DOHH2 (cell line): Measurements from ENCODE around the gene BNC2.

Source experiments
- H3F3A ChIP-seq: fragments of 200-600 bp; sonication (generic), shearing (Covaris generic); 2 replicates; pipeline ENCODE4 v1.6.0; 2016; ENCODE audit warnings: antibody characterized with exemption, mild to moderate bottlenecking; ENCODE audit not compliant: control insufficient read depth, insufficient read depth
- H3K27ac ChIP-seq: fragments of 200-600 bp; sonication (generic); 2 replicates; pipeline ENCODE4 v1.5.1; 2014; ENCODE audit warnings: low read depth, mild to moderate bottlenecking, low read length, moderate library complexity
- H3K27me3 ChIP-seq: fragments of 200-600 bp; sonication (generic); 2 replicates; pipeline ENCODE4 v1.6.1; 2014; ENCODE audit warnings: mild to moderate bottlenecking, low read length, mixed read lengths; ENCODE audit not compliant: control insufficient read depth
- H3K36me3 ChIP-seq: fragments of 200-600 bp; sonication (generic); 2 replicates; pipeline ENCODE4 v1.6.1; 2014; ENCODE audit warnings: mild to moderate bottlenecking, low read length, moderate library complexity, mixed read lengths; ENCODE audit not compliant: control insufficient read depth
- H3K4me1 ChIP-seq: fragments of 200-600 bp; sonication (generic); 2 replicates; pipeline ENCODE4 v1.6.1; 2014; ENCODE audit warnings: mild to moderate bottlenecking, low read length, mixed read lengths; ENCODE audit not compliant: control insufficient read depth
- H3K4me2 ChIP-seq: fragments of 200-600 bp; sonication (generic); 2 replicates; pipeline ENCODE4 v1.6.0; 2014; ENCODE audit warnings: mild to moderate bottlenecking, low read length, moderate library complexity
- H3K4me3 ChIP-seq: fragments of 200-600 bp; sonication (generic); 2 replicates; pipeline ENCODE4 v1.5.1; 2014; ENCODE audit warnings: mild to moderate bottlenecking, low read length, mixed read lengths
- H3K79me2 ChIP-seq: fragments of 200-600 bp; sonication (generic); 2 replicates; pipeline ENCODE4 v1.6.1; 2014; ENCODE audit warnings: mild to moderate bottlenecking, low read length, mixed read lengths; ENCODE audit not compliant: control insufficient read depth
- H3K9me2 ChIP-seq: fragments of 200-600 bp; sonication (generic); replicated peaks from 2 replicates; pipeline ENCODE4 v1.6.1; 2014; ENCODE audit warnings: mild to moderate bottlenecking, low read length, mixed read lengths; ENCODE audit not compliant: control insufficient read depth
- H3K9me3 ChIP-seq: fragments of 200-600 bp; sonication (generic); 2 replicates; pipeline ENCODE4 v1.6.1; 2014; ENCODE audit warnings: antibody characterized with exemption, low read length, mixed read lengths; ENCODE audit not compliant: control insufficient read depth, insufficient read depth
- H4K20me1 ChIP-seq: fragments of 200-600 bp; sonication (generic); 2 replicates; pipeline ENCODE4 v1.6.0; 2014; ENCODE audit warnings: low read depth, mild to moderate bottlenecking, antibody characterized with exemption, low read length, moderate library complexity; ENCODE audit not compliant: control insufficient read depth, insufficient read depth
- EZH2phosphoT487 ChIP-seq: fragments of 200-600 bp; sonication (generic); IDR thresholded peaks from 2 replicates; pipeline ENCODE4 v1.6.1; 2017; ENCODE audit warnings: borderline replicate concordance, mild to moderate bottlenecking, antibody characterized with exemption, low read length, moderate library complexity, mixed read lengths
- TF ChIP-seq, protein P1 (sequence below): fragments of 200-600 bp; sonication (generic); IDR thresholded peaks from one replicate; pipeline ENCODE4 v1.5.1; 2014; ENCODE audit warnings: antibody characterized with exemption, mild to moderate bottlenecking, low read depth, low read length; ENCODE audit not compliant: poor library complexity, severe bottlenecking

Gene BNC2

GRCh38 chr9:16823906-16824305, 46.6 kb downstream of the BNC2 start:
- Histone ChIP-seq H3K4me1 (no peaks in the 10 kb centered on the region), H3K9me3 (no peaks in the 10 kb centered on the region), H3K9me2 (no peaks in the 10 kb centered on the region), H3K36me3 (no peaks in the 10 kb centered on the region), H3K27ac (no peak overlapping the region), H3K4me3 (no peak overlapping the region), H3K79me2 (no peaks in the 10 kb centered on the region), H3F3A (no peaks in the 10 kb centered on the region), H4K20me1 (no peaks in the 10 kb centered on the region), H3K4me2 (no peak overlapping the region), H3K27me3 (no peaks in the 10 kb centered on the region)
- TF ChIP-seq, protein P1, sequence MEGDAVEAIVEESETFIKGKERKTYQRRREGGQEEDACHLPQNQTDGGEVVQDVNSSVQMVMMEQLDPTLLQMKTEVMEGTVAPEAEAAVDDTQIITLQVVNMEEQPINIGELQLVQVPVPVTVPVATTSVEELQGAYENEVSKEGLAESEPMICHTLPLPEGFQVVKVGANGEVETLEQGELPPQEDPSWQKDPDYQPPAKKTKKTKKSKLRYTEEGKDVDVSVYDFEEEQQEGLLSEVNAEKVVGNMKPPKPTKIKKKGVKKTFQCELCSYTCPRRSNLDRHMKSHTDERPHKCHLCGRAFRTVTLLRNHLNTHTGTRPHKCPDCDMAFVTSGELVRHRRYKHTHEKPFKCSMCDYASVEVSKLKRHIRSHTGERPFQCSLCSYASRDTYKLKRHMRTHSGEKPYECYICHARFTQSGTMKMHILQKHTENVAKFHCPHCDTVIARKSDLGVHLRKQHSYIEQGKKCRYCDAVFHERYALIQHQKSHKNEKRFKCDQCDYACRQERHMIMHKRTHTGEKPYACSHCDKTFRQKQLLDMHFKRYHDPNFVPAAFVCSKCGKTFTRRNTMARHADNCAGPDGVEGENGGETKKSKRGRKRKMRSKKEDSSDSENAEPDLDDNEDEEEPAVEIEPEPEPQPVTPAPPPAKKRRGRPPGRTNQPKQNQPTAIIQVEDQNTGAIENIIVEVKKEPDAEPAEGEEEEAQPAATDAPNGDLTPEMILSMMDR = no peak
- TF ChIP-seq EZH2phosphoT487 = no peak

DNA sequence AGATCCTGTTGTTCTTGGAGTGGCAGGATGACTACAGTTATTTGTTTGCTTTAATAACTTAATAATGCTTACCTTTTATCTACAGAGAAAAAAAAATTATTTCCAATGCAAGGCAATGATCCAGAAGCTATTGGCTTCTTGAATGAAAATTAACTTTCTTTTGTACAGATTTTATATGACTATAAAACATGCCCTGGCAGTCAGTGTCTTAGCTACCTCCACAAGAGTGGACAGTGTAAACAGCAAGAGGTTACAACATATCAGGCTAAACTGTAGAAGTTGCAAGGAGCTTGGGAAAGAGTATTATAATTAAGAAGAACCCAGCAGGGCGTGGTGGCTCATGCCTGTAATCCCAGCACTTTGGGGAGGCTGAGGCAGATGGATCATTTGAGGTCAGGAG, 49.1 kb downstream of the BNC2 start:
- Histone ChIP-seq H3K27ac (no peak overlapping the region), H3K79me2 (no peaks in the 10 kb centered on the region), H3K27me3 (no peaks in the 10 kb centered on the region), H3K4me1 (no peaks in the 10 kb centered on the region), H4K20me1 (no peaks in the 10 kb centered on the region), H3K9me2 (no peaks in the 10 kb centered on the region), H3F3A (no peaks in the 10 kb centered on the region), H3K4me3 (no peak overlapping the region), H3K9me3 (no peaks in the 10 kb centered on the region), H3K36me3 (no peaks in the 10 kb centered on the region), H3K4me2 (no peak overlapping the region)
- TF ChIP-seq EZH2phosphoT487 = no peak
- TF ChIP-seq, protein P1 = no peak

- H3K27me3 ChIP-seq = no peaks in the 10 kb centered on the region
- H3K4me1 ChIP-seq = no peaks in the 10 kb centered on the region
- TF ChIP-seq, protein P1 = no peak
- TF ChIP-seq EZH2phosphoT487 = no peak
- H4K20me1 ChIP-seq = no peaks in the 10 kb centered on the region
- H3K27ac ChIP-seq = no peak overlapping the region
- H3K9me2 ChIP-seq = no peaks in the 10 kb centered on the region
- no peak overlapping the region for H3K4me3 ChIP-seq
- no peaks in the 10 kb centered on the region for H3F3A ChIP-seq
- H3K36me3 ChIP-seq = no peaks in the 10 kb centered on the region
- no peak overlapping the region for H3K4me2 ChIP-seq
- H3K9me3 ChIP-seq = no peaks in the 10 kb centered on the region
- no peaks in the 10 kb centered on the region for H3K79me2 ChIP-seq
Observed at GRCh38 chr9:16817514-16817913, 53.0 kb downstream of the BNC2 start.

GRCh38 chr9:16817002-16817401, 53.5 kb downstream of the BNC2 start:
- Histone ChIP-seq H3F3A (no peaks in the 10 kb centered on the region), H3K4me1 (no peaks in the 10 kb centered on the region), H3K4me3 (no peak overlapping the region), H3K9me3 (no peaks in the 10 kb centered on the region), H3K4me2 (no peak overlapping the region), H3K27ac (no peak overlapping the region), H4K20me1 (no peaks in the 10 kb centered on the region), H3K36me3 (no peaks in the 10 kb centered on the region), H3K9me2 (no peaks in the 10 kb centered on the region), H3K27me3 (no peaks in the 10 kb centered on the region), H3K79me2 (no peaks in the 10 kb centered on the region)
- TF ChIP-seq, protein P1 = no peak
- no peak for TF ChIP-seq EZH2phosphoT487
